ENCODE results near the gene VWF.

Gene VWF

DNA sequence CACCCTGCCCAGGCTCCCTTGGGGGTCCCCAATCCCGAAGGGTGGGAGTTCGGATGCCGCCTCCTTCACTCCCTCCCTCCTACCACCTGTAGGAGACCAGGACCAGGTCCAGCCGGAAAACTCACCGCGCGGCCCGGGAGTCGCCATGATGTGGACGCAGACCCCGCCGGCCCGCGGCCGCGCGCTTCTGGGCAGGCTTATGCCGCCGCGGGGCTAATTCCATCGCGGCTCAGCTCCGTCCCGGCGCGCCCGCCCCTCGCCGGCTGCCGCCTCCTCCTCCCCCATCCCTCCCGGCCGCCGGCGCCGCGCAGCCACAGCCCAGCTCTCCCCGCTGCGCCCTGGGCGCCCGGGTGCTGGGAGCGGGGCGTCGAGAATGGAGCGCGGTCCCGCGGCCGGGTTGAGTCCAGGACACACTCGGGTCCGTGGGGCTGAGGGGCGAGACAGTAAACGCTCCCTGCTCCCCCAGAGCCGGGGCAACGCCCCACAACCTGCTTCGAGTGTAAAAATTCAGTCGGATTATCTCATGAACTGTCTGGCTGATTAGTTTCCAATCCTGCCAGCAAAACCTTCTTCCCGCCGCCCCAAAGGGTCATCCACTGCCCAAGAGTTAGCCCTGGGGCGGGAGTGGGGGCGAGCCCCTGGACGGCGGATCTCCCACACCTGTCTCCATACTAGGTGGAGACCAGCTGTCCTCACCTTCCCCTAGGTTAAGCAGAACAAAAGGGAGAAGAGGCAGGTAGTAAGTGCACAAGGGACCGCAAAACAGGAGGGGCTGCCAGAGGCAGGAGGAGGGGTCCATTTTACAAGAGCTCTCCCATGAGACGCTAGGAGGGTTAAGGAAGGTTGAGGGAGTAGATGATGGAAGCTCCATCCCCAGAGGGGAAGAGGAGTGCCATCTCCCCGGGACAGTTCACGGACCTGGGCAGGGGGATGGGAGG, 179.1 kb downstream of the VWF start, which contains the start of gene ANO2:
Gene ANO2, minus strand, starts transcription at position 189 of the 938 bp plus-strand sequence. Its CDS starts 42 bp downstream, at position 147.
- TF ChIP-seq, protein P1, sequence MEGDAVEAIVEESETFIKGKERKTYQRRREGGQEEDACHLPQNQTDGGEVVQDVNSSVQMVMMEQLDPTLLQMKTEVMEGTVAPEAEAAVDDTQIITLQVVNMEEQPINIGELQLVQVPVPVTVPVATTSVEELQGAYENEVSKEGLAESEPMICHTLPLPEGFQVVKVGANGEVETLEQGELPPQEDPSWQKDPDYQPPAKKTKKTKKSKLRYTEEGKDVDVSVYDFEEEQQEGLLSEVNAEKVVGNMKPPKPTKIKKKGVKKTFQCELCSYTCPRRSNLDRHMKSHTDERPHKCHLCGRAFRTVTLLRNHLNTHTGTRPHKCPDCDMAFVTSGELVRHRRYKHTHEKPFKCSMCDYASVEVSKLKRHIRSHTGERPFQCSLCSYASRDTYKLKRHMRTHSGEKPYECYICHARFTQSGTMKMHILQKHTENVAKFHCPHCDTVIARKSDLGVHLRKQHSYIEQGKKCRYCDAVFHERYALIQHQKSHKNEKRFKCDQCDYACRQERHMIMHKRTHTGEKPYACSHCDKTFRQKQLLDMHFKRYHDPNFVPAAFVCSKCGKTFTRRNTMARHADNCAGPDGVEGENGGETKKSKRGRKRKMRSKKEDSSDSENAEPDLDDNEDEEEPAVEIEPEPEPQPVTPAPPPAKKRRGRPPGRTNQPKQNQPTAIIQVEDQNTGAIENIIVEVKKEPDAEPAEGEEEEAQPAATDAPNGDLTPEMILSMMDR (IDR thresholded peaks at IDR 0.05; ENCODE audit: low read depth, low read length, missing control alignments), result no peak
- H3K4me3 ChIP-seq (ENCODE audit: low read depth, low read length), result no peak within 1 kb of the TSS
- DNase-seq (ENCODE audit: low read depth), result no peak

GRCh38 chr12:5944688-5945070, 179.8 kb downstream of the VWF start:
- TF ChIP-seq, protein P1 (IDR thresholded peaks at IDR 0.05; ENCODE audit: low read depth, low read length, missing control alignments), result no peak
- no peak overlapping the region for H3K4me3 ChIP-seq (ENCODE audit: low read depth, low read length)
- DNase-seq (ENCODE audit: low read depth), result no peak

DNA sequence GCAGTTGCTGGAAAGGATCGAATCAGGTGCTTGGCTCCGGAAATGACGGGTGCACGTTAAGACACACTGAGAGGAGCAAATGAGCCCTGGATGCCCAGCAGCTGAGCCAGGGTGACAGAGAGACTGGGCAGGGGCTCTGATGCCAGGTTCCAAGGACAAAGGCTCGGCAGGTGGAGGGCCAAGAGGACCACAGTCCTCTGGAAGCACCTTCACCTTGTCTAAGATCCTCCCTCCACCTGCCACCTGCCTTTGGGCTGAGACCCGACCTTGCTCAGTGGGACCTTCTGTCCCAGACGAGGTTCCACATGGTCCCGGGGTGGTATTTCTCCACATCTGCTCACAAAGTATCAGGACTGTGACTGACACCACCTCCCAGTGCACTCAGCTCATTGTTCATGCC, 180.4 kb downstream of the VWF start:
- DNase-seq (ENCODE audit: low read depth), result no peak
- TF ChIP-seq, protein P1 (IDR thresholded peaks at IDR 0.05; ENCODE audit: low read depth, low read length, missing control alignments), result no peak
- H3K4me3 ChIP-seq (ENCODE audit: low read depth, low read length), result no peak overlapping the region

GRCh38 chr12:5941907-5942306, 182.6 kb downstream of the VWF start:
- no peak for DNase-seq (ENCODE audit: low read depth)
- no peak overlapping the region for H3K4me3 ChIP-seq (ENCODE audit: low read depth, low read length)
- TF ChIP-seq, protein P1 (IDR thresholded peaks at IDR 0.05; ENCODE audit: low read depth, low read length, missing control alignments), result no peak

DNA sequence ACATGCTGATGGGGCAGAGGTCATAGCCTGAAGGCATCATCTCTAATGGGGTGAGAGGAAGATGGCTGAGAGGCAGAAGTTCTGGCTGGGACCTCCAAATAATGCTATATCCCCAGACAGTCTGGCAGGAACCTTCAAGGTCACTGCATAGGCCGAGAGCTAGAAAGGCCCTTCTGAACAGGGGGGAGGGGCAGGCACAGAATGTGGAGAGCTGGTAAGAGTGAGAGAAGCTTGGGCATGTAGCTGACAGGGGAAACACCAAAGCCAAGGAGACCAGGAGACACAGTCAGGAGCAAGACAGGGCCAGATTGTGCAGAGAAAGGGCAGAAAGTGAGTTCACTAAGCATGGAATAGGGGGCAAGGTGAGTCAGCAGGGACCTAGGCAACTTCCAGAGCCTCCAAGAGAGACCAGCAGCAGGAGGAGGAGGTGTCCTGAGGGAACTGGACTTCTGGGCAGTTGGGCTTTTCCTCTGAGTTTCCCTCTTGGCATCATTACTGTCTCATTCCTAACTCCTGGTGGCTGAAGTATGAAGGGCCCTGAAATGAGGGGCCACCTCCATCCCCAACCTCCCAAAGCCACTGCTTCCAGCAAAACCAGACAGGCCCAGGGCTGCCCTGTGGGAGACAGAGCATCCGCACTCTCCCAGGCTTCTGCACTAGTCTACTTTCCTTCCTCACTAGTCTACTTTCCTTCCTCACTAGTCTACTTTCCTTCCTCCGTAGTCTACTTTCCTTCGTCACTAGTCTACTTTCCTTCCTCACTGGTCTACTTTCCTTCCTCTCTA, 196.5 kb downstream of the VWF start:
- no peak for DNase-seq (ENCODE audit: low read depth)
- no peak overlapping the region for H3K4me3 ChIP-seq (ENCODE audit: low read depth, low read length)
- TF ChIP-seq, protein P1 (IDR thresholded peaks at IDR 0.05; ENCODE audit: low read depth, low read length, missing control alignments), result no peak

DNA sequence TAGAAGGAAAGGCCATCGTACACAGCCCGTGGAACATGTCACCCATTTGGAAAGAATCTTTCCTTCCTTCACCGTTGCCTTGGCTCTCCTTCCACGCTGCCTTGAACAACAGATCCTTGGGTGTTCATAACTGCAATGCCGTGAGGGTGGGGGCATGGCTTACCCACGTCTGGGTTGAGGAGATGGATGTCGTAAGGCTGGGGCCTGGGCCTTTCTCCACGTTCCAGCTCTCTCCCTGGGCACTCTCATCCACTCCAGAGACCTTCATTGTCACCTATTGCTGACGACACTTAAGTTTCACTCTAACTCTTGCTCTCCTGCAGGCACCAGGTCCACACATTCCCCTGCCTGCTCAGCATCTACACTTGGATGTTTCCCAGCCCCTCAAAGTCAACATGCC, 198.8 kb downstream of the VWF start:
- DNase-seq (ENCODE audit: low read depth), result no peak
- H3K4me3 ChIP-seq (ENCODE audit: low read depth, low read length), result no peak overlapping the region
- TF ChIP-seq, protein P1 (IDR thresholded peaks at IDR 0.05; ENCODE audit: low read depth, low read length, missing control alignments), result no peak
